HG03139 (cell line): ENCODE results near the gene GNAL.
"Not testable (repeated sequence)": the region's sequence is repeated elsewhere in the genome, so short reads cannot be mapped to it uniquely, and the experiment has no call there.

Experiments used
- ATAC-seq: cut with Tn5 transposase; IDR thresholded peaks from one replicate; pipeline ENCODE4 v1.9.1; 2021; ENCODE audit not compliant: unreplicated experiment

Gene GNAL

GRCh38 chr18:11871501-11871900 lies 182.4 kb downstream of the GNAL start:
- no peak for ATAC-seq

- ATAC-seq = no peak
Measured at GRCh38 chr18:11872479-11873136, 183.5 kb downstream of the GNAL start.

DNA sequence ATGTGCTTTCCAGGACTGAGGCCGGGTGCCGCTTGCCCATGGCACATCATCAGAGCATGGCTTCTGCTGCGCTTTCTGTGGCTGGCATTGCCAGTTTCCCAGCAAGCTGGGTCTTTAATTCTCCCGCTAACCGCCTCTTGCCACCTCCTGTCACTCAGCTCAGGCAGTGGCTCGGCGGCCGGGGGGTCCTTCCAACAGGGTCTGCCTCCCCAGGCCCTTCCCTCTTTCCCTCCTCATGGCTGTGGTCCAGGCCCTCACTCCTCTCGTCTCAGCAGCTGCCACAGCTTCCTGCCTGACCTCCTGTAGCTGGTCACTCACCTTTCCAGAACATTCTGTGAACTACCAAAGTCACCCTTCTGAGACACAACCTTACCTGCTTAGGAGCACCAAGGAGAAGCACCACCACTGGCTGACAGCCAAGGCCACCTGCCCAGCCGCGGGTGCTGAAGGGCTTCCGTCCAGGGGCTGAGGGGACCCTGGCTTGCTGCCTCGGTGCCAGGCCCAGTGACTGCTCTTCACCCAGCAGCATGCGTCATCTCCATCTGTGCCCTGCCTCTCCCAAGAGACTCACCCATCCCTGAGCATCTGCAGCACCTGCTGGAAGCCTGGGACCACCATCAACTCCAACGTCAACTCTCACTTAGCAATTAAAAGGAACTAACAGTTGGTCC lies 184.7 kb downstream of the GNAL start:
- ATAC-seq = no peak

GRCh38 chr18:11874676-11875075 lies 185.6 kb downstream of the GNAL start:
- ATAC-seq = no peak

DNA sequence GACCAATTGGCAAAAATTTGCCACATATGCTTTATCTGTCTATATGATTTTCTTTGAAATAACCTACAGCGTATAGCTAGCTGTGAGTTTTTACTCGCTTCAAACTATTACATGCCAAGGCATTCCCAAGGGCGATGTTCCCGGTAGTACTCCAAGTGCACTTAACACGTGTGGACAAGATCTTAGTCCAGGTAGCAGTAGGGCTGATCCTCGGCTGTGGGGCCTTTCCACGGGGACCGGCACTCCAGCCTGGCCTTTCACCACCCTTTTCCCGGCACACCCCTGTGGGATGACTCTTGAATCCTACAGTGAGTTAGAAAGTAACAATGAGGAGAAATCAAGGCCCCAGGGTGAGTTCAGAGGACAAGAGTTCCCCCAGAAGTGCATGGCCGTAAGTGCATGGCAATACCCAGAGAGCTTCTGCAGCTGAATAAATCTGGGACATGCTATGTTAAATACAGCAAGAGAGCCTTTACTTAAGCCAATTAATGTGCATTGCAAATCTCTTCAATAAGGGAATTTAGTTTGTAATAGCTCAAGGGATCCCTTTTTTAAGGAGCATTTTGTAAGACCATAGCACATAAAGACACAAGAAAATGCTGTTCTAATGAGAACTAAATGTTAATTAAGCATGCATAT lies 188.6 kb downstream of the GNAL start:
- ATAC-seq = no peak

- no peak for ATAC-seq
Measured at GRCh38 chr18:11880586-11881304, 191.7 kb downstream of the GNAL start.

DNA sequence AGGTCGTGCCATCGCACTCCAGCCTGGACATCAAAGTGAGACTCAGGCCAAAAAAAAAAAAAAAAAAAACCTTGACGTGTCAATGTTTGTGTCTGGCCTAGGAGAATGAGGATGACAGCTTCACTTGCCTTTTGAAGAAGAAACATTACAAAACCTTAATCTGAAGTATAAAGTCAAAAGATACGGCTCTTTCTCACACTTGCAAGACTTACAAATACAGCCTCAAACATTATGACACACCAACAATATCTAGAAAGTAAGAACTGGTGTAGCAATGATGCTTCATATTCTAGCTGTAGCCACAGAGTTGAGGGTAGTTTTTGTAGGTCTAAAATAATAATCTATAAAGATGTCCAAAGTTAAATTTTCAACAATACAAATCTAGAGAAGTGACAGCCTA lies 193.6 kb downstream of the GNAL start:
- no peak for ATAC-seq

DNA sequence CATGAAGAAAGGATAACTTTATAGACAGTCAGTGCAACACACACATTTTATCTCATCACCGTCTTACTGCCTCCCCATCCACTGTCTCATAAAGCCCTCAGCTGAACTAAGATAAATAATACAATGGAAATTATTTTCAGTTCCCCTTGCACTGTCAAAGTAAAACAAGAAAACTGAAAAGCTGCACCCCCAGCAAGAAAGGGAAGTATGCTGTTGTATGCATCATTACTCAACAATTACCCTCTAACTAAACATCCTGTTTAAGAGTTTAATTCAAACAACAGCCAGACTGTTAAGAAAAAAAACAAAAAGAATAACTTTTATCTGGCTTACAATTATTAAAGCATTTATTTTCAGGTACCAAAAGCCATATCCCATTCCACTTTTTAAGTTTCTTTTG lies 194.1 kb downstream of the GNAL start:
- ATAC-seq = peak; percentile 64

- no peak for ATAC-seq
Measured at GRCh38 chr18:11884396-11885030, 195.4 kb downstream of the GNAL start.

GRCh38 chr18:11885278-11885947 lies 196.3 kb downstream of the GNAL start:
- ATAC-seq = no peak

GRCh38 chr18:11886577-11887110 lies 197.6 kb downstream of the GNAL start:
- ATAC-seq = no peak

DNA sequence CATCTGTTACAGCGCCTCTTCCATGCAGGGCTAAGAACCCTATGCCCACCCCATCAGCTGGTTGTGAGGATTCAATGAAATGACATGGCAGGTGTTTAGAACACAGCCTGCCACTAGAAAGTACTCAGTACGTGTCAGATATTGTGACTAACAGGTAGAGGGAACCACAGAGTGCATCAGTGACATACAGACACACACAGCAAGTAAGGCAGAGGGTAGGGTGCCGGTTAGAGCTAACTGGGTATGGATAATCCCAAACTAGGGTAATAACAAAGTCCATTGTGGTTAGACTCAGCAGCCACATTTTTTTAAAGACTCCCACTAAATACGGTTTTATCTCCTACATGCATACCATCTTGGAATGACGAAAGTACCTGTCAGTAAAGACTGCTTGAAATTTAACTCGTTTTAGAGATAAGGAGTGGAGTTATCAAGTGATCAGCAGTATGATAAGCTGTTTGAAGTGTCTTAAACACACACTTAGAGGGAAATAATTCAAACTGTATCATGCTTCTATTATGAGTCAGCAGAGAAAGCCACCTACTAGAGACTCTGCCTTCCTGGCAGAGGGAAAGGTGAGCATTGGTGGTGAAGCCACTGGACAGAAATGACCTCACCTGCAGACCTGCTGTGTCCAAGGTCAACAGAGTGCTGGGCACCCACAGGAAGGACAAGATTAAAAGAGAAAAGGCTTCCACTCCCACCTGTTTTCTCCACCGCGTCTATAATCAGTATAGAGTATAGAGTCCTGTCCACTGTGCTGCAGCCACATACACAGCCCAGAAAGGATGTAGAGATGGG lies 198.5 kb downstream of the GNAL start:
- no peak for ATAC-seq

- no peak for ATAC-seq
Measured at GRCh38 chr18:11888726-11889125, 199.7 kb downstream of the GNAL start.

GRCh38 chr18:11889284-11889683 lies 200.2 kb downstream of the GNAL start:
- no peak for ATAC-seq

- no peak for ATAC-seq
Measured at GRCh38 chr18:11891737-11892136, 202.7 kb downstream of the GNAL start.

- not testable (repeated sequence) for ATAC-seq
Measured at GRCh38 chr18:11892438-11892837, 203.4 kb downstream of the GNAL start.

DNA sequence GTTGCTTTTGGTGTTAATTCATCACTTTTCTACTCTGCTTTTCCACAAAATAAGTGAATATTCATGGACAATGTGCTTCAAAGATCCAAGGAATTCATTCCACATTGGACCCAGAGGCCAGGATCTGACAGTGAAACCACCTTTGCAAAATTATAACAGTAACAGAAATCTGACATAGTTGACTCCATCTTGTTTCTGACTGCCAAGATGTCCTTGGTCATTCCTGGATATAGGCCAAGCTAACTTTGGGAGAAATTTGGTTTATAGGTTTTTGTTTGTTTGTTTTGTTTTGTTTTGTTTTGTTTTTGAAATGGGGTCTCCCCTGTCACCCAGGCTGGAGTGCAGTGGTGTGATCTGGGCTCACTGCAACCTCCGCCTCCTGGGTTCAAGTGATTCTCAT lies 208.7 kb downstream of the GNAL start:
- ATAC-seq = no peak

GRCh38 chr18:11899063-11899462 lies 210.0 kb downstream of the GNAL start:
- ATAC-seq = no peak

DNA sequence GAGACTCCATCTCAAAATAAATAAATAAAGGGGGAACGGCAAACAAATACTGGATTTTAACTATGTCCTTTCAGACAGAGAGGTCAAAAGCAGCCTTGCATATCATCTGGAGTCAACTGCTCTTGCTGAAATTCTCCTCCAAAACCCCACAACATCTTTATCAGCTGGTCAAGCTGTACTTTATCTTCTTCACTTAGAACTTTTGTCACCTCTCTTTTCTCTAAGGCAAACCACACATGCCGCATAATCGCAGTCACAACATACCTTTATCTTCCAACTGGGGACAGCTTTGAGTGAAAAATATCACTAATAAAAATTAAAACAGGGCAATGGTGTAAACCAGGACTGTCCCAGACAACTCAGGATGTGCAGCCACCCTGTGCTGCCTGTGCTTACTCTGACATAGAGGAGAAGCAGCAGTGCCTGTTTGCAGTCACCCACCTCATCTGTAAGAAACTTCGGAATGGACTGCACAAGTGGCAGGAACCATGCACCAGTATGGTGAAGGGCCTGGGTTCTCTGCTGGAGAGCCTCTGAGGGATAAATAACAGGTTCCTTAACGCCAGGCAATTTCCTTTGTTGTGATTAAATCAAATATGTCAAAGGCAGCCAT lies 212.9 kb downstream of the GNAL start:
- no peak for ATAC-seq
